DOHH2 (cell line): ENCODE measurements around the gene KCNK1.

Experiments used
- H3F3A ChIP-seq: fragments of 200-600 bp; sonication (generic), shearing (Covaris generic); 2 replicates; pipeline ENCODE4 v1.6.0; 2016; ENCODE audit warnings: antibody characterized with exemption, mild to moderate bottlenecking; ENCODE audit not compliant: control insufficient read depth, insufficient read depth
- H3K27ac ChIP-seq: fragments of 200-600 bp; sonication (generic); 2 replicates; pipeline ENCODE4 v1.5.1; 2014; ENCODE audit warnings: low read depth, mild to moderate bottlenecking, low read length, moderate library complexity
- H3K27me3 ChIP-seq: fragments of 200-600 bp; sonication (generic); 2 replicates; pipeline ENCODE4 v1.6.1; 2014; ENCODE audit warnings: mild to moderate bottlenecking, low read length, mixed read lengths; ENCODE audit not compliant: control insufficient read depth
- H3K36me3 ChIP-seq: fragments of 200-600 bp; sonication (generic); 2 replicates; pipeline ENCODE4 v1.6.1; 2014; ENCODE audit warnings: mild to moderate bottlenecking, low read length, moderate library complexity, mixed read lengths; ENCODE audit not compliant: control insufficient read depth
- H3K4me1 ChIP-seq: fragments of 200-600 bp; sonication (generic); 2 replicates; pipeline ENCODE4 v1.6.1; 2014; ENCODE audit warnings: mild to moderate bottlenecking, low read length, mixed read lengths; ENCODE audit not compliant: control insufficient read depth
- H3K4me2 ChIP-seq: fragments of 200-600 bp; sonication (generic); 2 replicates; pipeline ENCODE4 v1.6.0; 2014; ENCODE audit warnings: mild to moderate bottlenecking, low read length, moderate library complexity
- H3K4me3 ChIP-seq: fragments of 200-600 bp; sonication (generic); 2 replicates; pipeline ENCODE4 v1.5.1; 2014; ENCODE audit warnings: mild to moderate bottlenecking, low read length, mixed read lengths
- H3K79me2 ChIP-seq: fragments of 200-600 bp; sonication (generic); 2 replicates; pipeline ENCODE4 v1.6.1; 2014; ENCODE audit warnings: mild to moderate bottlenecking, low read length, mixed read lengths; ENCODE audit not compliant: control insufficient read depth
- H3K9me2 ChIP-seq: fragments of 200-600 bp; sonication (generic); replicated peaks from 2 replicates; pipeline ENCODE4 v1.6.1; 2014; ENCODE audit warnings: mild to moderate bottlenecking, low read length, mixed read lengths; ENCODE audit not compliant: control insufficient read depth
- H3K9me3 ChIP-seq: fragments of 200-600 bp; sonication (generic); 2 replicates; pipeline ENCODE4 v1.6.1; 2014; ENCODE audit warnings: antibody characterized with exemption, low read length, mixed read lengths; ENCODE audit not compliant: control insufficient read depth, insufficient read depth
- H4K20me1 ChIP-seq: fragments of 200-600 bp; sonication (generic); 2 replicates; pipeline ENCODE4 v1.6.0; 2014; ENCODE audit warnings: low read depth, mild to moderate bottlenecking, antibody characterized with exemption, low read length, moderate library complexity; ENCODE audit not compliant: control insufficient read depth, insufficient read depth
- CTCF ChIP-seq: fragments of 200-600 bp; sonication (generic); IDR thresholded peaks from one replicate; pipeline ENCODE4 v1.5.1; 2014; ENCODE audit warnings: antibody characterized with exemption, mild to moderate bottlenecking, low read depth, low read length; ENCODE audit not compliant: poor library complexity, severe bottlenecking
- EZH2phosphoT487 ChIP-seq: fragments of 200-600 bp; sonication (generic); IDR thresholded peaks from 2 replicates; pipeline ENCODE4 v1.6.1; 2017; ENCODE audit warnings: borderline replicate concordance, mild to moderate bottlenecking, antibody characterized with exemption, low read length, moderate library complexity, mixed read lengths

The KCNK1 gene

GRCh38 chr1:233575450-233575849, 38.5 kb upstream of the KCNK1 start:
- Histone ChIP-seq H3F3A (no peaks in the 10 kb centered on the region), H3K4me3 (no peak overlapping the region), H3K27ac (no peak overlapping the region), H3K9me3 (no peaks in the 10 kb centered on the region), H3K79me2 (no peaks in the 10 kb centered on the region), H3K9me2 (no peaks in the 10 kb centered on the region), H3K4me1 (no peaks in the 10 kb centered on the region), H3K4me2 (no peak overlapping the region), H4K20me1 (no peaks in the 10 kb centered on the region), H3K27me3 (no peaks in the 10 kb centered on the region), H3K36me3 (no peaks in the 10 kb centered on the region)
- no peak for TF ChIP-seq CTCF
- no peak for TF ChIP-seq EZH2phosphoT487

GRCh38 chr1:233582439-233582838, 31.5 kb upstream of the KCNK1 start:
- H3K4me1 ChIP-seq, result no peaks in the 10 kb centered on the region
- H3K27me3 ChIP-seq, result no peaks in the 10 kb centered on the region
- no peaks in the 10 kb centered on the region for H3K79me2 ChIP-seq
- H3F3A ChIP-seq, result no peaks in the 10 kb centered on the region
- TF ChIP-seq CTCF (no peak), EZH2phosphoT487 (no peak)
- H3K27ac ChIP-seq, result no peak overlapping the region
- no peaks in the 10 kb centered on the region for H3K9me2 ChIP-seq
- H3K36me3 ChIP-seq, result no peaks in the 10 kb centered on the region
- no peaks in the 10 kb centered on the region for H3K9me3 ChIP-seq
- H3K4me3 ChIP-seq, result no peak overlapping the region
- H3K4me2 ChIP-seq, result no peak overlapping the region
- no peaks in the 10 kb centered on the region for H4K20me1 ChIP-seq

- Histone ChIP-seq H3F3A (no peaks in the 10 kb centered on the region), H3K27me3 (no peaks in the 10 kb centered on the region), H3K4me2 (no peak overlapping the region), H4K20me1 (no peaks in the 10 kb centered on the region), H3K27ac (no peak overlapping the region), H3K9me2 (no peaks in the 10 kb centered on the region), H3K36me3 (no peaks in the 10 kb centered on the region), H3K4me1 (no peaks in the 10 kb centered on the region), H3K4me3 (no peak overlapping the region), H3K79me2 (no peaks in the 10 kb centered on the region), H3K9me3 (no peaks in the 10 kb centered on the region)
- TF ChIP-seq CTCF (no peak), EZH2phosphoT487 (no peak)
Measured at GRCh38 chr1:233584376-233584775, 29.5 kb upstream of the KCNK1 start.

GRCh38 chr1:233584931-233585330, 29.0 kb upstream of the KCNK1 start:
- Histone ChIP-seq H3K79me2 (no peaks in the 10 kb centered on the region), H4K20me1 (no peaks in the 10 kb centered on the region), H3K27me3 (no peaks in the 10 kb centered on the region), H3K9me2 (no peaks in the 10 kb centered on the region), H3F3A (no peaks in the 10 kb centered on the region), H3K4me1 (no peaks in the 10 kb centered on the region), H3K4me2 (no peak overlapping the region), H3K4me3 (no peak overlapping the region), H3K27ac (no peak overlapping the region), H3K9me3 (no peaks in the 10 kb centered on the region), H3K36me3 (no peaks in the 10 kb centered on the region)
- TF ChIP-seq EZH2phosphoT487, result no peak
- no peak for TF ChIP-seq CTCF
